Keratinocyte (primary cell): ENCODE data around the gene B4GALNT3. TPM values are rescaled to one million over a fixed set of nuclear protein-coding genes. Genes with fewer than 3 reads are reported as not detected.
A peak's percentile ranks its signal among the peaks of the same experiment; 100 is the strongest.
"Not testable (repeated sequence)": the region's sequence is repeated elsewhere in the genome, so short reads cannot be mapped to it uniquely, and the experiment has no call there.

Source experiments
- DNase-seq: peaks from one replicate; pipeline ENCODE4 v3.0.0-alpha.2; 2011; ENCODE audit warnings: low read depth, missing footprints, low spot score
- FAIRE-seq: peaks from 2 replicates; lab custom pipeline; 2011; peaks lifted over from hg19 to GRCh38; lab: Jason Lieb, UNC
- H2AFZ ChIP-seq: 2 replicates; pipeline ENCODE4 v1.6.0; 2012; ENCODE audit warnings: low read length, control low read depth, inconsistent platforms; ENCODE audit not compliant: control insufficient read depth
- H3K27ac ChIP-seq: 2 replicates; pipeline ENCODE4 v1.5.1; 2011; ENCODE audit warnings: low read length; ENCODE audit not compliant: control insufficient read depth, insufficient read depth
- H3K27me3 ChIP-seq: 3 replicates; pipeline ENCODE4 v1.6.0; 2011; ENCODE audit warnings: low read length; ENCODE audit not compliant: control insufficient read depth, insufficient read depth; ENCODE audit errors: extremely low read depth
- H3K36me3 ChIP-seq, 2 experiments: 2 replicates in 1 of 2; 3 replicates in 1 of 2; pipeline ENCODE4 v1.5.1; 2011; ENCODE audit warnings: low read length in 2 of 2, mild to moderate bottlenecking in 1 of 2; ENCODE audit not compliant: control insufficient read depth in 2 of 2, insufficient read depth in 2 of 2; ENCODE audit errors: extremely low read depth in 1 of 2
- H3K4me1 ChIP-seq: 3 replicates; pipeline ENCODE4 v1.5.1; 2011; ENCODE audit warnings: low read length; ENCODE audit not compliant: control insufficient read depth, insufficient read depth; ENCODE audit errors: extremely low read depth
- H3K4me2 ChIP-seq: 3 replicates; pipeline ENCODE4 v1.6.0; 2011; ENCODE audit warnings: low read depth, low read length; ENCODE audit not compliant: control insufficient read depth, insufficient read depth; ENCODE audit errors: extremely low read depth
- H3K4me3 ChIP-seq, 3 experiments: fragments of 200-600 bp in 1 of 3; sonication (generic) in 1 of 3; 2 replicates in 2 of 3; 3 replicates in 1 of 3; pipeline ENCODE4 v1.5.1; 2011 to 2016; ENCODE audit warnings: low read length in 3 of 3, mild to moderate bottlenecking in 3 of 3, control low read depth in 2 of 3, inconsistent platforms in 1 of 3, low read depth in 1 of 3, mixed read lengths in 1 of 3, mixed run types in 1 of 3, moderate library complexity in 1 of 3; ENCODE audit not compliant: control insufficient read depth in 2 of 3, insufficient read depth in 2 of 3; ENCODE audit errors: extremely low read depth in 1 of 3
- H3K79me2 ChIP-seq: 2 replicates; pipeline ENCODE4 v1.6.0; 2012; ENCODE audit warnings: low read length; ENCODE audit not compliant: control insufficient read depth, insufficient read depth
- H3K9ac ChIP-seq: 3 replicates; pipeline ENCODE4 v1.6.0; 2011; ENCODE audit warnings: low read length; ENCODE audit not compliant: control insufficient read depth, insufficient read depth; ENCODE audit errors: extremely low read depth
- H3K9me1 ChIP-seq: 3 replicates; pipeline ENCODE4 v1.6.0; 2011; ENCODE audit warnings: low read length; ENCODE audit not compliant: control insufficient read depth, insufficient read depth; ENCODE audit errors: extremely low read depth
- H3K9me3 ChIP-seq: 2 replicates; pipeline ENCODE4 v1.5.1; 2012; ENCODE audit warnings: low read depth, low read length; ENCODE audit not compliant: control insufficient read depth
- H4K20me1 ChIP-seq: 3 replicates; pipeline ENCODE4 v1.6.0; 2011; ENCODE audit warnings: low read length; ENCODE audit not compliant: control insufficient read depth, insufficient read depth; ENCODE audit errors: extremely low read depth
- CTCF ChIP-seq, 3 experiments: IDR thresholded peaks in 1 of 3; conservative IDR thresholded peaks in 1 of 3; optimal IDR thresholded peaks in 1 of 3; 2 replicates in 2 of 3; 3 replicates in 1 of 3; pipeline versions ENCODE3 to v1.5.1; 2011; ENCODE audit warnings: low read length in 3 of 3, mild to moderate bottlenecking in 3 of 3, moderate library complexity in 2 of 3, control low read depth in 1 of 3, inconsistent platforms in 1 of 3; ENCODE audit not compliant: insufficient read depth in 2 of 3; ENCODE audit errors: extremely low read depth in 1 of 3
- EZH2 ChIP-seq: IDR thresholded peaks from one replicate; pipeline ENCODE4 v1.6.1; 2012; ENCODE audit warnings: inconsistent platforms, mild to moderate bottlenecking, low read length, moderate library complexity
- dilution Hi-C: fragments of 300-500 bp; cut with MboI; formaldehyde crosslinking; loops from one replicate; pipeline ENCODE4 v1.7.0; 2020; ENCODE audit warnings: low sequenced_read_pairs; ENCODE audit not compliant: extremely low pct_ligation_motif_present
- polyA plus RNA-seq, 5 experiments: library from polyadenylated mRNA; depleted of rRNA in 3 of 5; stranded (reverse) in 3 of 5; stranded (forward) in 1 of 5; unstranded in 1 of 5; fragments of >200 nt; gene quantifications; 1 replicate in 1 of 5; 2 replicates in 3 of 5; 3 replicates in 1 of 5; pipeline versions ENCODE4 v1.2.1 to v1.2.3, GENCODE V29; 2011 to 2012; ENCODE audit warnings: missing spikeins in 2 of 5, low read depth in 1 of 5, low replicate concordance in 1 of 5

The B4GALNT3 gene
- polyA plus RNA-seq, 1 donor (not counting 4 experiments of a cell fraction or from before 2014, with no cell fraction given), result 7.5 TPM

GRCh38 chr12:576615-577110 is 116.9 kb downstream of the B4GALNT3 start:
- no peak overlapping the region for H3K9ac ChIP-seq
- no peak overlapping the region for H3K4me2 ChIP-seq
- dilution Hi-C loops, result no loop called here
- H3K4me3 ChIP-seq, result no peak overlapping the region
- no peaks in the 10 kb centered on the region for H3K9me1 ChIP-seq
- peak overlapping the region; percentile 88 for H2AFZ ChIP-seq
- FAIRE-seq (no peak), DNase-seq (no peak)
- H3K79me2 ChIP-seq, result no peaks in the 10 kb centered on the region
- TF ChIP-seq CTCF (optimal IDR thresholded peaks at IDR 0.05 in 1 of 3, IDR thresholded peaks at IDR 0.05 in 1 of 3, conservative IDR thresholded peaks at IDR 0.05 in 1 of 3; ENCODE audit: extremely low read depth in 1 of 3, insufficient read depth in 2 of 3, low read length in 3 of 3) (no peak), EZH2 (no peak)
- H3K27ac ChIP-seq, result no peak overlapping the region
- H4K20me1 ChIP-seq, result no peaks in the 10 kb centered on the region
- H3K27me3 ChIP-seq, result no peaks in the 10 kb centered on the region
- H3K9me3 ChIP-seq, result no peaks in the 10 kb centered on the region
- H3K4me1 ChIP-seq, result peaks cover 39% of the 10 kb centered on the region
- H3K36me3 ChIP-seq, result no peaks in the 10 kb centered on the region

- H3K79me2 ChIP-seq, H3K9ac ChIP-seq, H3K9me3 ChIP-seq, H3K9me1 ChIP-seq, DNase-seq, H3K27me3 ChIP-seq, H3K27ac ChIP-seq, H3K4me3 ChIP-seq, H3K36me3 ChIP-seq, H3K4me2 ChIP-seq, H4K20me1 ChIP-seq, H2AFZ ChIP-seq, dilution Hi-C loops: not testable (repeated sequence)
- peak; percentile 32 for FAIRE-seq
- peaks cover 29% of the 10 kb centered on the region for H3K4me1 ChIP-seq
Measured at GRCh38 chr12:577994-578747, 118.4 kb downstream of the B4GALNT3 start.
